Adipocyte (in vitro differentiated cells): ENCODE results near the gene OR9A2.

Experiments
- DNase-seq: peaks from one replicate; pipeline ENCODE4 v3.0.0-alpha.2; 2015; ENCODE audit warnings: low read depth
- H3K27me3 ChIP-seq: replicated peaks from 2 replicates; pipeline ENCODE4 v1.7.0; 2013; ENCODE audit warnings: mild to moderate bottlenecking, low read length, moderate library complexity; ENCODE audit not compliant: control insufficient read depth, insufficient read depth
- H3K36me3 ChIP-seq: 2 replicates; pipeline ENCODE4 v1.7.0; 2013; ENCODE audit warnings: low read length, mild to moderate bottlenecking, moderate library complexity; ENCODE audit not compliant: control insufficient read depth, insufficient read depth, severe bottlenecking
- H3K4me1 ChIP-seq: 2 replicates; pipeline ENCODE4 v1.7.0; 2013; ENCODE audit warnings: mild to moderate bottlenecking, low read length, moderate library complexity; ENCODE audit not compliant: control insufficient read depth, insufficient read depth
- H3K4me3 ChIP-seq: 2 replicates; pipeline ENCODE4 v1.7.0; 2013; ENCODE audit warnings: mild to moderate bottlenecking, low read length, moderate library complexity
- H3K9ac ChIP-seq: 2 replicates; pipeline ENCODE4 v1.7.0; 2013; ENCODE audit warnings: mild to moderate bottlenecking, low read length, moderate library complexity
- H3K9me3 ChIP-seq: 2 replicates; pipeline ENCODE4 v1.7.0; 2013; ENCODE audit warnings: mild to moderate bottlenecking, low read length, moderate library complexity; ENCODE audit not compliant: control insufficient read depth

OR9A2 gene

GRCh38 chr7:143027032-143027431 is at the start of gene OR9A2:
Gene OR9A2, minus strand, starts transcription at chr7:143027132. Its CDS starts 0 bp downstream, at chr7:143027132.
- H3K9ac ChIP-seq = no peak within 1 kb of the TSS
- no peaks in the 10 kb centered on the region for H3K9me3 ChIP-seq
- no peak for DNase-seq
- H3K36me3 ChIP-seq = no peaks in the 10 kb centered on the region
- H3K27me3 ChIP-seq = peaks cover 23% of the 10 kb centered on the region
- H3K4me3 ChIP-seq = no peak within 1 kb of the TSS
- no peaks in the 10 kb centered on the region for H3K4me1 ChIP-seq

- DNase-seq = no peak
- Histone ChIP-seq H3K36me3 (no peaks in the 10 kb centered on the region), H3K9ac (no peak overlapping the region), H3K4me1 (no peaks in the 10 kb centered on the region), H3K27me3 (no peaks in the 10 kb centered on the region), H3K4me3 (no peak overlapping the region), H3K9me3 (no peaks in the 10 kb centered on the region)
Observed at GRCh38 chr7:143074141-143074540, 47.2 kb upstream of the OR9A2 start.

GRCh38 chr7:143073556-143073955 is 46.6 kb upstream of the OR9A2 start:
- Histone ChIP-seq H3K9ac (no peak overlapping the region), H3K9me3 (no peaks in the 10 kb centered on the region), H3K36me3 (no peaks in the 10 kb centered on the region), H3K27me3 (no peaks in the 10 kb centered on the region), H3K4me1 (no peaks in the 10 kb centered on the region), H3K4me3 (no peak overlapping the region)
- DNase-seq = peak; percentile 34

GRCh38 chr7:143069912-143070500 is 43.1 kb upstream of the OR9A2 start:
- no peaks in the 10 kb centered on the region for H3K4me1 ChIP-seq
- peak; percentile 21 for DNase-seq

GRCh38 chr7:143068446-143068845 is 41.5 kb upstream of the OR9A2 start:
- H3K9ac ChIP-seq = no peak overlapping the region
- DNase-seq = no peak
- H3K9me3 ChIP-seq = no peaks in the 10 kb centered on the region
- no peak overlapping the region for H3K4me3 ChIP-seq
- H3K36me3 ChIP-seq = no peaks in the 10 kb centered on the region
- H3K4me1 ChIP-seq = no peaks in the 10 kb centered on the region
- H3K27me3 ChIP-seq = no peaks in the 10 kb centered on the region

More at GRCh38 chr7:143069912-143070500, 43.1 kb upstream of the OR9A2 start:
- H3K36me3 ChIP-seq = no peaks in the 10 kb centered on the region
- no peaks in the 10 kb centered on the region for H3K9me3 ChIP-seq
- no peak overlapping the region for H3K9ac ChIP-seq
- H3K4me3 ChIP-seq = no peak overlapping the region
- no peaks in the 10 kb centered on the region for H3K27me3 ChIP-seq

- Histone ChIP-seq H3K4me1 (no peaks in the 10 kb centered on the region), H3K4me3 (no peak overlapping the region), H3K9ac (no peak overlapping the region), H3K9me3 (no peaks in the 10 kb centered on the region), H3K36me3 (no peaks in the 10 kb centered on the region), H3K27me3 (no peaks in the 10 kb centered on the region)
- DNase-seq = no peak
Observed at GRCh38 chr7:143063741-143064140, 36.8 kb upstream of the OR9A2 start.

GRCh38 chr7:143055754-143056153 is 28.8 kb upstream of the OR9A2 start:
- no peak for DNase-seq
- Histone ChIP-seq H3K27me3 (peaks cover 12% of the 10 kb centered on the region), H3K4me3 (no peak overlapping the region), H3K9me3 (no peaks in the 10 kb centered on the region), H3K36me3 (no peaks in the 10 kb centered on the region), H3K9ac (no peak overlapping the region), H3K4me1 (no peaks in the 10 kb centered on the region)

GRCh38 chr7:143054621-143055020 is 27.7 kb upstream of the OR9A2 start:
- Histone ChIP-seq H3K36me3 (no peaks in the 10 kb centered on the region), H3K4me1 (peaks cover 3% of the 10 kb centered on the region), H3K4me3 (no peak overlapping the region), H3K9me3 (no peaks in the 10 kb centered on the region), H3K27me3 (peaks cover 12% of the 10 kb centered on the region), H3K9ac (no peak overlapping the region)
- DNase-seq = peak; percentile 43

- Histone ChIP-seq H3K9ac (no peak within 1 kb of the TSS), H3K36me3 (no peaks in the 10 kb centered on the region), H3K4me3 (no peak within 1 kb of the TSS), H3K27me3 (peaks cover 12% of the 10 kb centered on the region), H3K4me1 (peaks cover 12% of the 10 kb centered on the region), H3K9me3 (no peaks in the 10 kb centered on the region)
- no peak for DNase-seq
Observed at GRCh38 chr7:143052041-143052440, 25.1 kb upstream of the OR9A2 start, which contains the start of gene OR6V1. Gene OR6V1, plus strand, starts transcription at chr7:143052341. Its CDS starts 0 bp downstream, at chr7:143052341.

- H3K36me3 ChIP-seq = no peaks in the 10 kb centered on the region
- H3K27me3 ChIP-seq = peaks cover 12% of the 10 kb centered on the region
- H3K4me3 ChIP-seq = no peak overlapping the region
- peaks cover 12% of the 10 kb centered on the region for H3K4me1 ChIP-seq
- DNase-seq = no peak
- H3K9ac ChIP-seq = no peak overlapping the region
- H3K9me3 ChIP-seq = no peaks in the 10 kb centered on the region
Observed at GRCh38 chr7:143050931-143051330, 24.0 kb upstream of the OR9A2 start.

GRCh38 chr7:143049362-143049761 is 22.4 kb upstream of the OR9A2 start:
- Histone ChIP-seq H3K4me1 (peaks cover 12% of the 10 kb centered on the region), H3K4me3 (no peak overlapping the region), H3K27me3 (peaks cover 12% of the 10 kb centered on the region), H3K9me3 (no peaks in the 10 kb centered on the region), H3K36me3 (no peaks in the 10 kb centered on the region), H3K9ac (no peak overlapping the region)
- DNase-seq = peak; percentile 26

GRCh38 chr7:143048827-143049226 is 21.9 kb upstream of the OR9A2 start:
- Histone ChIP-seq H3K9me3 (no peaks in the 10 kb centered on the region), H3K27me3 (peaks cover 12% of the 10 kb centered on the region), H3K4me3 (no peak overlapping the region), H3K36me3 (no peaks in the 10 kb centered on the region), H3K9ac (no peak overlapping the region), H3K4me1 (peaks cover 12% of the 10 kb centered on the region)
- peak; percentile 35 for DNase-seq
